Stimulated activated memory B cell treated with anti-CD40 and anti-IgM and Interleukin-4, amounts not matched to agents 10 μg/mL and 1 μg/mL and 100 μg/mL, for 72 hours (primary cell): ENCODE results near the gene REV3L.
"Not testable (repeated sequence)": the region's sequence is repeated elsewhere in the genome, so short reads cannot be mapped to it uniquely, and the experiment has no call there.

Experiments
- ATAC-seq: fragments of 150-1000 bp; cut with Tn5 transposase; 2 replicates; pipeline ENCODE4 v1.10.0; 2021
- H3K27ac Mint-ChIP-seq: one replicate; pipeline ENCODE4 v1.8.0; 2022; ENCODE audit warnings: mild to moderate bottlenecking, mixed read lengths
- H3K27me3 Mint-ChIP-seq: one replicate; pipeline ENCODE4 v1.8.0; 2022; ENCODE audit warnings: mixed read lengths
- H3K36me3 Mint-ChIP-seq: one replicate; pipeline ENCODE4 v1.8.0; 2022; ENCODE audit warnings: mixed read lengths
- H3K4me1 Mint-ChIP-seq: one replicate; pipeline ENCODE4 v1.8.0; 2022; ENCODE audit warnings: mixed read lengths
- H3K4me3 Mint-ChIP-seq: one replicate; pipeline ENCODE4 v1.8.0; 2022; ENCODE audit warnings: mild to moderate bottlenecking, moderate library complexity, mixed read lengths
- H3K9me3 Mint-ChIP-seq: one replicate; pipeline ENCODE4 v1.8.0; 2022; ENCODE audit warnings: mixed read lengths

REV3L gene

DNA sequence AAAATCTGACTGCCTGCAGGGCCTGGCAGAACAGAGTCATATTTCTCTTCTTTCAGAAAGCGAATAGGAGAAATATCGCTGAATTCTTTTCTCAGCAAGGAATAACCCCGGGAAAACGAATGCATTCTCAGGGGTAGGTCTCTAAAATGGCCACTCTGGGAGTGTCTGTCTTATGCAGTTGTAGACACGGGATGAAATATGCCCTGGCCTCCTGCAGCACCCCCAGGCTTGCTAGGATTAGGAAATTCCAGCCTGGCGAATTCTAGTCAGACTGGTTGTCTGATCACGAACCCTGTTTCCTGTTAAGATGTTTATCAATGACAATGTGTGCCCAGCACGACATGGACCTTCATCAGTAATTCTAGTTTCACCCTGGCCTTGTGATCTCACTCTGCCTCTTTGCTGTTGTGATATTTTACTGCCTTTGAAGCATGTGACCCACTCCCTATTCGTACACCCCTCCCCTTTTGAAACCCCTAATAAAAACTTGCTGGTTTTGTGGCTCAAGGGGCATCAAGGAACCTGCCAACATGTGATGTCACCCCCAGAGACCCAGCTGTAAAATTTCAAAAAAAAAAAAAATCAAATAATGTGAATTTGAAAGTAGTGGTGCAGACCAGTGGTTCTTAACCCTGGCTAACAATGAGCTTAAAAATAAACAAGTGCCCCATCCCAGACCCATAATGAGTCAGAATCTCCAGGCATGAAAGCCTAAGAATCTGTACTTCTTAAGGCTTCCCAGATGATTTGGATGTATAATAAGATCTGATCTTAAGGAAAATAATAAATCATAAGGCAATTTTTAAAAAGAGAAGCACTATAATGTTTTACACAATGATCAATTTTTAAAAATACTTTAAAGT, 181.8 kb downstream of the REV3L start:
- not testable (repeated sequence) for H3K27me3 Mint-ChIP-seq, ATAC-seq, H3K4me1 Mint-ChIP-seq, H3K9me3 Mint-ChIP-seq, H3K27ac Mint-ChIP-seq, H3K4me3 Mint-ChIP-seq
- peaks cover 48% of the 10 kb centered on the region for H3K36me3 Mint-ChIP-seq

DNA sequence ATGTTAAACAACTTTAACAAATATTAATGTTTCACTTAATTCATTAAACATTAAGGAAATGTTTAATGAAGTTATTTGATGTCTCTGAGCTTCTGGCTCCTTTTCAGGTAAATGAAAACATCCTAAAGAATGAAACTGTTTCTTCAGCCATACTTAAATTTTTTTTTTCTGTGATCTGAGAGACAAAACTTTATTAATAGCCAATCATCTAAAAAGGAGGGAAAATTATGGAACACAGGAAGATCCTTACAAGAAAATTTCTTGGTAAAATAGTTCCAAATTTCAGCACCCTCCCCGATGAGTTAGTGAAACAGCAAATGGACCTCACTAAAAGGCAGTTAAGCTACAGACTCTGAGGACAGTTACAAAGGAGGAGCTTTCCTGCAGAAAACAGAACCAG, 185.2 kb downstream of the REV3L start:
- Mint-ChIP-seq H3K27ac (no peak overlapping the region), H3K4me1 (no peaks in the 10 kb centered on the region), H3K9me3 (no peaks in the 10 kb centered on the region), H3K4me3 (no peak overlapping the region), H3K36me3 (peaks cover 36% of the 10 kb centered on the region), H3K27me3 (no peaks in the 10 kb centered on the region)
- ATAC-seq: no peak

DNA sequence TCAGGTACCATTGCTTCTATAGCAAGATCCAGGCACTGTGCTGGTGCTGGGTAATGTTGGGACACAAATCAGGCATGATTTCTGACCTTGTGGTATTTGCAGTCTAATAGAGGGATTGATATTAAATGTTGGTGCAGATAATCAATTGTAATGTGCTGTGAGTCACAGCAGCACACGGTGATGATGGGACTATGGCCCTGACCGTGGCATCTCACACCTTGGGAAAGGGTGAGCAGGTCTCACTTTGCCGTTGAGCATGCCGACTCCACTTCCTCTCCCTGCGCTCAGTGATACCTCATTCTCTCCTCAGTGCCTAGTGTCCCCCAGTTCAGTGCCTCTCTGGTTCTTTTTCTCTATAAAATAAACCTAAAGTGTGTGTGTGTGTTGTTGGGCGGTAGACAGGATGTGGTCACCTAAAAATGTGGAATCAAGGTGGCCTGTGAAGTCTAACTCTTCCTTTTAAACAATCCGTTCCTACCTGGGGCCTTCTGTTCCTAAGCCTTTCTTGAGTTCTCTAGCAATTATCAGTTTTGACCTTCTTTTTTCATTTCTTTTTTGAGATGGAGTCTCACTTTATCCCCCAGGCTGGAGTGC, 188.5 kb downstream of the REV3L start:
- Mint-ChIP-seq H3K4me1 (peaks cover 15% of the 10 kb centered on the region), H3K4me3 (no peak overlapping the region), H3K36me3 (peaks cover 8% of the 10 kb centered on the region), H3K27me3 (no peaks in the 10 kb centered on the region), H3K9me3 (no peaks in the 10 kb centered on the region), H3K27ac (no peak overlapping the region)
- ATAC-seq: no peak

DNA sequence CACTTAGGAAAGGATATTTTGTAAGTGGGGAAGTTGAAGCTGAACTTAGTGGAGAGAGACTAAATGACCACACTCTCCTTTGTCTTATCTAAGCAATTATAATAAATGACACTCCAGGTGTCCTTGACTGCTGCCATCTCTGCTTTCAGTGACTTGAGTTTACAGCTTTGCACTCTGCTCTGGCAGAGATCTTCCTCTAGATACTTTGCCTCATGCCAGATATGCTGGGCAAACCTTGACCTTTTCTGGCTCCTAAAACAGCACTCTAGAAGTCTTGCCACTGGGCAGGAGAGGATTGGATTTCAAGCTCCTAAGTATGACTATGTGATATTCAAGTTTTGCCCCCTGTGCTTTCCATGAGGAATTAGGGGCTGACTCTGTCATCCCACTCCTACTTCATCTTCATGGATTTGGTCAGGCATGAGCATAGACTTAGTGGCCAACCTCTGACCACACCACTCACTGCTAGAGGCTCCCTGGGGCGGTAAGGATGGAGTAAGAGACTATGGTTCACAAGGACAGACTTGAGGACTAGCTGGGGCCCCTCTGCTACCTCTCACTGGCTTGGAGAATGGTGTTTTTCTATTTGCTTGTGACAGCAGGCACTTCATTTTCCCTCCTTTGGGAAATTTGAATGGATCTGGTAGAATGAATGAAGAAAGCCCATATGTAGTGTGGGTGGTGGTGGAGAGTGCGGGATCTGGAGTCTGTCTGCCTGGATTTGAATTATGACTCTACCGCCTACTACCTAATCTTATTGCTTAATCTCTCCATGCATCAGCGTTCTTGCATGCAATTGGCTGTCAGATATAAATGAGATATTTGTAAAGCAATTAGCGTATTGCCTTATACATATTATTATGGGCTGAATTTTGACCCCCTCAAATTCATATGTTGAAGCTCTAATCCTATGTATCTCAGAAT, 191.4 kb downstream of the REV3L start:
- no peak for ATAC-seq
- H3K36me3 Mint-ChIP-seq: peaks cover 10% of the 10 kb centered on the region
- H3K27me3 Mint-ChIP-seq: no peaks in the 10 kb centered on the region
- H3K27ac Mint-ChIP-seq: peak overlapping the region; percentile 66
- no peaks in the 10 kb centered on the region for H3K9me3 Mint-ChIP-seq
- H3K4me3 Mint-ChIP-seq: no peak overlapping the region
- peaks cover 19% of the 10 kb centered on the region for H3K4me1 Mint-ChIP-seq

DNA sequence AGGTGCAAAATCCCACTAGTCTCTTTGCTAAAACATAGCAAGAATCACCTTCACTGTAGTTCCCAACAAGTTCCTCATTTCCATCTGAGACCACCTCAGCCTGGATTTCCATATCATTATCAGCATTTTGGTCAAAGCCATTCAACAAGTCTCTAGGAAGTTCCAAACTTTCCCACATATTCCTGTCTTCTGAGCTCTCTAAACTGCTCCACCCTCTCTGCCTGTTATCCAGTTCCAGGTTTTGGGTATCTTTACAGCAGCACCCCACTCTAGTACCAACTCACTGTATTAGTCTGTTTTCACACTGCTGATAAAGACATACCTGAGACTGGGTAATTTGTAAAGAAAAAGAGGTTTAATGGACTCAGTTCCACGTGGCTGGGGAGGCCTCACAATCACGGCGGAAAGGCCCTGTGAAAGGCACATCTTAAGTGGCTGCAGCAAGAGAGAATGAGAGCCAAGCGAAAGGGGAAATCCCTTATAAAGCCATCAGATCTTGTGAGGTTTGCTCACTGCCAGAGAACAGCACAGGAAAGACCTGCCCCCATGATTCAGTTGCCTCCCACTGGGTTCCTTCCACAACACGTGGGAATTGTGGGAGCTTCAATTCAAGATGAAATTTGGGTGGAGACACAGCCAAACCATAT, 192.2 kb downstream of the REV3L start:
- H3K9me3 Mint-ChIP-seq, H3K4me3 Mint-ChIP-seq, H3K27me3 Mint-ChIP-seq: not testable (repeated sequence)
- Mint-ChIP-seq H3K27ac (peak overlapping the region; percentile 66), H3K36me3 (peaks cover 12% of the 10 kb centered on the region), H3K4me1 (peaks cover 19% of the 10 kb centered on the region)
- ATAC-seq: peak; percentile 80

DNA sequence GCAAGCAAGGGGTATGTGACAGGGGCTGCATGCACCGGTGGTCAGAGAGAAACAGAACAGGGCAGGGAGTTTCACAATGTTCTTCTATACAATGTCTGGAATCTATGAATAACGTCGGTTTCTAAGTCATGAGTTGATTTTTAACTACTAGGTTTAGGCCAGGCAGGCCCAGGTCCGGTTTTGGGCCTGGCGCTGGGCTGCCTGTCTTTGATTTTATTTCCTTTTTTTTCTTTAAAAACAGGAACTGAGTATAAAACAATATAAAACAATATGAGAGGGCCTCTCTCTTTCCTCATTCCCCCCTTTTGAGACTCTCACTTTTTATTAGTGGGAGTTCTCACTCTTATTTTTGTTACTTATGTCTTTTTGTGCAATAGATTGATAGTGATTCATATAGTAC, 198.7 kb downstream of the REV3L start:
- ATAC-seq, H3K9me3 Mint-ChIP-seq: not testable (repeated sequence)

DNA sequence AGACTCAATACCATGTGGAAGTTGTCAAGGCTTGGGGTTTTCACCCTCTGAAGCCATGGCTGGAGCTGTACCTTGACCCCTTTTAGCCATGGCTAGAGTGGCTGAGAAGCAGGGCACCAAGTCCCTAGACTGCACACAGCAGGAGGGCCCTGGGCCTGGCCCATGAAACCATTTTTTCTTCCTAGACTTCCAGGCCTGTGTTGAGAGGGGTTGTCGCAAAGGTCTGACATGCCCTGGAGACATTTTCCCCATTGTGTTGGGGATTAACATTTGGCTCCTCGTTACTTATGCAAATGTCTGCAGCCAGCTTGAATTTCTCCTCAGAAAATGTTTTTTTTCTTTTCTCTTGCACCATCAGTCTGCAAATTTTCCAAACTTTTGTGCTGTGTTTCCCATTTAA, 199.3 kb downstream of the REV3L start:
- H3K4me3 Mint-ChIP-seq: no peak overlapping the region
- no peak for ATAC-seq
- peak overlapping the region; percentile 62 for H3K27ac Mint-ChIP-seq
- peaks cover 54% of the 10 kb centered on the region for H3K36me3 Mint-ChIP-seq
- no peaks in the 10 kb centered on the region for H3K27me3 Mint-ChIP-seq
- H3K4me1 Mint-ChIP-seq: peaks cover 35% of the 10 kb centered on the region
- H3K9me3 Mint-ChIP-seq: no peaks in the 10 kb centered on the region

More for the DNA sequence above, 198.7 kb downstream of the REV3L start:
- H3K27ac Mint-ChIP-seq: peak overlapping the region; percentile 62
- peaks cover 38% of the 10 kb centered on the region for H3K4me1 Mint-ChIP-seq
- H3K36me3 Mint-ChIP-seq: peaks cover 51% of the 10 kb centered on the region
- not testable (repeated sequence) for H3K27me3 Mint-ChIP-seq, H3K4me3 Mint-ChIP-seq

DNA sequence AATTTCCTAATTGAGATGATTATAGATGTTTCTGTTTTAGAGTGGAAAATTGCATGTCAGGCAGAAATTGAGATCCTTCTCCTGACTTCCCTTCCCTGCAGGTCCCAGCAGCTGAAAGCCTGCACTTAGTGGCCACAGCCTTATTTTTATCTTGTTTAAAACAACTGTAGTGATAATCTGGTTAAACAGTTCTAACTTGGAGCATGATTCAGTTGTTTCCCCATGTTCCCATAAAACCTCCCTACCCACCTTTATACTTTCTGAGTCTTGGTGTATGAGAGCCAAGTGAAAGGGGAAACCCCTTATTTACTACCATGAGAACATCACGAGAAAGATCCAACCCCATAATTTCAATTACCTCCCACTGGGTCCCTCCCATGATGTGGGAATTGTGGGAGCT, 200.5 kb downstream of the REV3L start:
- Mint-ChIP-seq H3K27ac (no peak overlapping the region), H3K9me3 (no peaks in the 10 kb centered on the region), H3K4me1 (peaks cover 35% of the 10 kb centered on the region), H3K36me3 (peaks cover 66% of the 10 kb centered on the region), H3K27me3 (no peaks in the 10 kb centered on the region), H3K4me3 (no peak overlapping the region)
- ATAC-seq: no peak

DNA sequence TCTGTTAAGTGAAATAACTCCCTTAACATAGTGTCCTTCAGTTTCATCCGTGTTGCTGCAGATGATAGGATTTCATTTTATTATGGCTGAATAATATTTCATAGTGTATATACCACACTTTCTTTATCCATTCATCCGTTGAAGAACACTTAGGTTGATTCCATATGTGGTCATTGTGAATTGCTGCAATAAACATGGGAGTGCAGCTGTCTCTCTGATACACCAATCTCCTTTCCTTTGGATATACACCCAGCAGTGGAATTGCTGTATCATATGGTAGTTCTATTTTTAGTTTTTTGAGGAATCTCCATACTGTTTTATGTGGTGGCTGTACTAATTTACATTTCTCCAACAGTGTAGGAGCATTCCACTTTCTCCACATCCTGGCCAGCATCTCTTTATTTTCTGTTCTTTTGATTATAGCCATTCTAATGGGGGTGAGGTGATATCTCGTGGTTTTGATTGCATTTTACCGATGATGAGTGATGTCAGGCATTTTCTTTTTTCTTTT, 202.5 kb downstream of the REV3L start:
- no peak overlapping the region for H3K4me3 Mint-ChIP-seq
- no peak overlapping the region for H3K27ac Mint-ChIP-seq
- ATAC-seq: no peak
- H3K36me3 Mint-ChIP-seq: peaks cover 81% of the 10 kb centered on the region
- peaks cover 35% of the 10 kb centered on the region for H3K4me1 Mint-ChIP-seq
- peaks cover 3% of the 10 kb centered on the region for H3K9me3 Mint-ChIP-seq
- no peaks in the 10 kb centered on the region for H3K27me3 Mint-ChIP-seq

DNA sequence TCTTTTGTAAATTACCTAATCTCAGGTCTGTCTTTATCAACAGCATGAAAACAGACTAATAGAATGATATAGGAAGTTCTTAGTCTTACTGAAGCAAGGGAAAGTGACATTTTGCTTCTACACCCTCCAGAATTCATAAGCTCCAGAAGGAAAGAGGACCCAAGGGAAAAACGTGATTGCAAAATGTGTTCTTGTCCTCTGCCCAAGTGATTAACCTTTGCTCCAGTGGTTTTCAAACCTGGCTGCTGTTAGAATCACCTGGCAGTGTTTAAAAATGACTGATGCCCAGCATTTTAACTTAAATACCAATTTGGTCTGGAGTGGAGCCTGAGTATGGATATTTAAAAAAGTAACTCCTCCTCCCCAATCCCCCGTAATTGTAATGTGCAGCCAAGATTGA, 204.3 kb downstream of the REV3L start:
- H3K27me3 Mint-ChIP-seq: no peaks in the 10 kb centered on the region
- peaks cover 24% of the 10 kb centered on the region for H3K4me1 Mint-ChIP-seq
- peaks cover 99% of the 10 kb centered on the region for H3K36me3 Mint-ChIP-seq
- no peak overlapping the region for H3K4me3 Mint-ChIP-seq
- H3K9me3 Mint-ChIP-seq: peaks cover 9% of the 10 kb centered on the region
- no peak for ATAC-seq
- H3K27ac Mint-ChIP-seq: no peak overlapping the region

DNA sequence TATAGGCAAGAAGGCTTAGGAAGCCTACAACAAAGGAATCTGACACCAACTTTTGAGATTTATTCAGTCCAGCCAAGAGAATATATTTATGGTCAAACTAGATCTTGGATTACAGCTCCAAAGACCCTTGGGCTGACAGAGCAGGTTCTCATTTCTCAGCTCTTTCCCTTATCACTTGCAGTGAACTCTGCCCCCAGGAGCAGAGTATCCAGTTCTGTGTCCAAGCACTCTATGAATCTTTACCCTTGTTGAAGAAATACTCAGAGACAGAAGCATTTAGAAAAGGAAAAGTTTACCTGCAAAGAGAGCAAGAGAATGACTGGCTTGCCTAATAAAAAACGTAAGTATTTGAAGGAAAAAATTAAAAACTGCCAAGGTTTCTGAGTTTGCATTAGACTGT, 205.2 kb downstream of the REV3L start:
- Mint-ChIP-seq H3K4me3 (no peak overlapping the region), H3K9me3 (peaks cover 11% of the 10 kb centered on the region), H3K27me3 (no peaks in the 10 kb centered on the region), H3K36me3 (peaks cover 100% of the 10 kb centered on the region), H3K4me1 (peaks cover 15% of the 10 kb centered on the region), H3K27ac (no peak overlapping the region)
- no peak for ATAC-seq

DNA sequence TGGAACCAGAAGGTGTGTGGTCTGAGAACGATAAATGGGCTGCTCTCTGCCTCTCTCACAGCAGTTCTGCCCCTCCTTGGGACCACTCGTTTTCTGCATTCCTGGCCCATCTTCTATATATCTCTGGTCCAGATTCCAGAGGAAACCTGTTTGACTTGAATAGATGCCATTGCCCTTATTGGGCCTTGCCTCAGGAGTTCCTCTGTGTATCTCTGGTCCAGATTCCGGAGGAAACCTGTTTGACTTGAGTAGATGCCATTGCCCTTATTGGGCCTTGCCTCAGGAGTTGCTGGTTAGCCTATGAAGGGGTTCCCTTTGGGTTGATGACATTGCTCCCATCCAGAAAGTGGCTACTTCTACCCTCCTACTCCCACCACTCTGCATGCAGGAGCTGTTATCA, 206.3 kb downstream of the REV3L start:
- Mint-ChIP-seq H3K27me3 (no peaks in the 10 kb centered on the region), H3K4me1 (peaks cover 7% of the 10 kb centered on the region), H3K36me3 (peaks cover 96% of the 10 kb centered on the region), H3K9me3 (peaks cover 11% of the 10 kb centered on the region), H3K27ac (no peak overlapping the region), H3K4me3 (no peak overlapping the region)
- ATAC-seq: no peak

DNA sequence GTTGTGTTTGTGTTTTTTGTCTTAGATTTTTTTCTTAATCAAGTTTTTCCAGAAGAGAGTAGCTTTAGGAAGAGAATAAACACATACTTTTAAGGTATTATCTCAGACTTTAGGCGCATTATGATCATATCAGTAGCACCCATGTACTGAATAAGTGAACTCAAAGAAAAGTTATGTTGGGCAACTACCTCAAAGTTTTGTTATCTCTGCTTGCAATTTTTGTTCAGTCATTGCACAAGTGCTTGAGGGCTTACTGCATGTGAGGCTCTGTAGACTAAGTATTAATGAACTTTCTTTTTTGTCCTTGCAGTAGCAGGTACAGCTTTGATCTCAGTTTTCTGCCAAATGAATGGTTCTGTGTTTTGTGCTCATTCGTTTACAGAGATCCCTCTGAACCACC, 206.7 kb downstream of the REV3L start:
- H3K36me3 Mint-ChIP-seq: peaks cover 92% of the 10 kb centered on the region
- H3K4me1 Mint-ChIP-seq: peaks cover 5% of the 10 kb centered on the region
- no peak overlapping the region for H3K27ac Mint-ChIP-seq
- H3K9me3 Mint-ChIP-seq: peaks cover 11% of the 10 kb centered on the region
- ATAC-seq: no peak
- H3K4me3 Mint-ChIP-seq: no peak overlapping the region
- no peaks in the 10 kb centered on the region for H3K27me3 Mint-ChIP-seq

DNA sequence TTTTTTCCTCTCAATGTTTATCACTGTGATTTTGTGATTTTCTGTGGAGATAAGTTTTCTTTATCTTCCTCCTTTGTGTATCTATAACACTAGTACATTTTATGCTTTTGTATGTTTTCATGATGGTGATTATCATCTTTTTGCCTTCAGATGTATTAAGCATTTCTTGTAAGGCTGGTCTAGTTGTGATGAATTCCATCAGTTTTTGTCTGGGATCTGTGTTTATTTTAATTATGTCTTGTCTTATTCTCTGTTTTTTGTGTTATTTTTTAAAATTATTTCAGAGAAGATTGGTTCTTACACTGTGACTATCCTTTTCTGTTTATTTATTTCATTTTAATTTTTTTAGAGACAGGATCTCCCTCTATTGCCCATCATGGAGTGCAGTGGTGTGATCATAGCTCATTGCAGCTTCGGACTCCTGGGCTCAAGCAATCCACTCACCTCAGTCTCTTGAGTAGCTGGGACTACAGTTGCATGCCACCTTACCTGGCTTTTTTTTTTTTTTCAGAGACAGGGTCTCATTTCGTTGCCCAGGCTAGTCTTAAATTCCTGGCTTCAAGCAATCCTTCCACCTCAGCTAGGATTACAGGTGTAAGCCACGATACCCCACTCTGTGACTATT, 208.3 kb downstream of the REV3L start:
- Mint-ChIP-seq H3K4me3 (no peak overlapping the region), H3K27ac (no peak overlapping the region), H3K36me3 (peaks cover 86% of the 10 kb centered on the region), H3K9me3 (peaks cover 11% of the 10 kb centered on the region), H3K4me1 (no peaks in the 10 kb centered on the region), H3K27me3 (no peaks in the 10 kb centered on the region)
- no peak for ATAC-seq
